ENCODE measurements around the gene ARID1B. TPM values are rescaled to one million over a fixed set of nuclear protein-coding genes. Genes with fewer than 3 reads are reported as not detected.

The ARID1B gene
- total RNA-seq, 1 donor from 2014 or later, result 46.4 TPM

DNA sequence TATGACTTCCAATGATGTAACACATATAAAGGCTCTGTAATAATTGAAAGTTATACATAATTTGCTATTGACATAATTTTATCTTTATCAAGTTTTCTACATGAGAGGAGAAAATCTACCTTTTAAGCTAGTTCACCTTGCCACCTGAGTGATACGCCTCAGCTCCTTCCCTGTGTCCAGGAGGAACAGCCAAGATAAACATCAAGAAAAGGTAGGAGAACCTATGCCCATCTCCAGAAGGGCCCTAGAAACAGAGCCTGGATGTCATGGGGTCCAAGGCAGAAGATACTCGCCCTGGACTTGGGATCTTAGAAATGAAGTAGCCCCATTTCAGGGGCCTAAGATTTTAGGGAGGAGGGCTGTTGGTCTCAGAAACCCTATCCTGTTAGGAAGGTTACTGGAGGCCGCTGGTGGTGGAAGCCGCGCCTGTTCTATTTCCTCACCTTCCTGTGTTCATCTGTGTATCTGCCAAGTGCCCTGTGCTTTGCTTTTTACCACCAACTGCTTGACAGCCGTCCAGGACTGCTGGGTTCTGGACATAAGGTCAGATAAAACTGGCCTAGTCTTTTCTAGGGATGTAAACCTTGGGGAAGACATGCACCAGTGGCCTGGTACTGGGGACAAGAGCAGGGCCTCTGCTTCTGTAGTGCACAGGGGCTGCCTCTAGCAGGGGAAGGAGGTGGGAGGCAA, 178.5 kb downstream of the ARID1B start:
- DNase-seq (ENCODE audit: missing footprints) (peak; percentile 79), ATAC-seq (peak; percentile 78)
- intact Hi-C loops (cut with DNase I), result loop anchor here (2.0 to 10.0 kb wide), 4 partner anchors 67 to 391 kb away; no protein-coding TSS in a partner anchor

GRCh38 chr6:156956286-156956685, 179.1 kb downstream of the ARID1B start:
- intact Hi-C loops (cut with DNase I), result loop anchor here (5.0 to 10.0 kb wide), 3 partner anchors 66 to 391 kb away; no protein-coding TSS in a partner anchor
- DNase-seq (ENCODE audit: missing footprints) (no peak), ATAC-seq (no peak)

DNA sequence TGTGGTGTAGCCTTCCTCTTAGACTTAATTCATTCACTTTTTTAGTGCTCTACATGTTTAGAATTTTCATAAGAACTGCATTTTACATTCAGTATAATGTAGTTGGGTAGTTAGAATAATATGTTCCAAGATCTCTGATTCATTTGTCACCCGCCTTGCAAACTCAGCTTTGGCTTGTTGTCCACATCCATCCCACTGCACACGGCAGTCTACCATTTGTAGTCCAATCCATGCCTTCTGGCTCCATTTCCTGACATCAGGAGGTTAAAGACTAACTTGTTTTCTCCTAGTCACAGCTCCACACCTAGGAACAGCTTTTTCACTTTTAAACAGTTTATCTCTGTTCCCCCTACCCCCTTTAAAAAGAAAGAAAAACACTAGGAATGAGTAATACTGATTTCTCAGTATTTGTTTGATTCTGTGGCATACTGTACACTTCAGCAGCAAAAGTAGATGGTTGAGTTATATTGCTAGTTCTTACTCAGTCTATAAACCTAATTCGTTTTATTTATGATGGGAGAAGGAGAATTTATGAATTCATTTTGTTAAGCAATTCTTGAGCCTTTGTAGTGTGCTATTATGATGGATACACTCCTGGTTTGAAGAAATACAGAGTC, 180.9 kb downstream of the ARID1B start:
- ATAC-seq, result no peak
- no peak for DNase-seq (ENCODE audit: missing footprints)
- intact Hi-C loops (cut with DNase I), result loop anchor here (5.0 to 10.0 kb wide), 3 partner anchors 64 to 393 kb away; no protein-coding TSS in a partner anchor

DNA sequence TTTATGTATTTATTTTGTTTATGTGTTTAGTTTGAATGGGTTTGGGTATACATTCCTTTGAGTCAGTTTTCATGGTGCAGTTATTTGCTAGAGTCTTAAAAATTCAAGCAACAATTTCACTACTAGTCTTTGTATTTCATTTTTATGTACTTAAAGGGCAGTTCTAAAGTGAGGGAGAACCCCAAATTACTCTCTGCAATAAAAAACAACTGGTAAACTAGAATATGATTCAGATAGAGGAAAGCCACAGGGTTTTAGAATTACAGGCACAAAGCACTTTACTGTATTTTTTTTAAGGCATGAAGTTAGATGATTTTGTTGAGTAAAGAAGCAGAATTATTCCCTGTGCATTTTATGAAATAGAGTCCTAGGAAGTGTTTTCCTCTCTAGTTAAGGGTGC, 183.3 kb downstream of the ARID1B start:
- ATAC-seq, result no peak
- intact Hi-C loops (cut with DNase I), result no loop called here
- DNase-seq (ENCODE audit: missing footprints), result no peak

DNA sequence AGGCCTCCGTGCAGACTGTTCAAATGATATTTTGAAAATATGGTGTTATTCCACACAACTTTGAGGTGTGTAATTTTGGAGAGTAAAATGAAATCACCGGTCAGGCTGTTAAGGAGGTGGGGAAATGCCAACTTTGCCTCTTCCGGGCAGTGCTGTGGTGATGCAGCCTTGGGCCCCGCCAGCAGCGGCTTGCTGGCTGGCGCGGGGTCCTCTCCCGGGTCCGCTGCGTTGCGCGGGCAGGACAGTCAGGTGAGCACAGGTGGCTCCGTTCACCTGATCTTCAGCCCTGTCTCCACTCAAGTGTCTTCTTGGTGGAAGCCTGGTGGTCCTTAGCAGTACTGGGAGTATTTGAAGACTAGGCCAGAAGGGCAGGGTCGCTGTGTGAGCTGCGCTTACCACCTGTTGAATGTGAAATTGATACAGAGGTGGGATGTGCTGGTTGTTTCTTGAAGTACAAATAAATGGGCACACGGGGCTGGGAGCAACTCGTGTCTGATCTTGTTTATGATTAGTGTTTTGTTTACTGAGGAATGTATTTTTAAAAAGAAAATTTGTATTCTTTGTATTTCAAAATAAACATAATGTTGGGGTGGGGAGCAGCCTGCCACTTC, 184.2 kb downstream of the ARID1B start:
- ATAC-seq (no peak), DNase-seq (ENCODE audit: missing footprints) (no peak)
- intact Hi-C loops (cut with DNase I), result no loop called here

DNA sequence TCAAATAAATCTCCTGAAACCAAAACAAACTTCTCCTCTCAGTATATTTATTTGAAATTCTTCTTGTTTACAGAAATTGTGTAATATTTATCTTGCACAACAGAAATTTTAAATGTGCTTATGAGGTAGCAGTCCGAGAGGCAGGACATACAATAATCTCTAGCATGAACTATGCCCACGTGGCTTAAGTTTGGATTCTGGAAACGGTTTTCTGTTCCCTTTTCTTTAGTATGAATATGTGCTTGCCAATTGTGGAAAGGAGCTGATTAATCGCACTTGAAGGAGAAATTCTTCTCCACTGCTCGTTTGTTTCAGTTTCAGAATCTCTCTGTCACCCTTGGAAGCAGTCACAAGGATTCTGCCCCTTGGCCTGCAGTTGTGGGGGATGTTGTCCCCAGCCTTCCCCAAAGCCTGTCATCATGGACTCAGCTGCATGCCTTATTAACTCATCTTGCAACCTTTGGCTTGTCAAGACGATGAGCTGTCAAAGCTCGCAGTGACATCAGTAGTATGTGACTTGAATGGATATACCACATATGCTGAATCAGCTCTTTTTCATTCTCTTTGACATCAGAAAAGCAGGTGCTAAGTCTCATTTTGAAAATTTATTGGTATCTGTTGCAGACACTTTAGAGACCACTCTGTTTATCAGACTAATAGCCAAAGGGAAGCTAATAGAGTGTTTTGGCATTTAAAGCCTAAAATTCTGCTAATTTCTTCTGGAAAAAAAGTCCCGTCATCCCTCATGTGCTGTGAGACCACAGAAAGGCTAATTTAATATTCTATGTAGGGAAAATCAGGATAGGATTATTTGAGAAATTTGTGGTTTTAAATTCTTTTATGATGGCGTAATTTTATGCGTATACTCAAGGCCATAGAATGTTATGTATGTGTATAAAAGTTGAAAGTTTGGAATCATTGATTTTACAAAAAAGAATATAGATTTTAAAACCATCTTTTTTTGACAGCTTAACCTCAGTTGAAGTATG, 186.8 kb downstream of the ARID1B start:
- ATAC-seq (peak; percentile 67), DNase-seq (ENCODE audit: missing footprints) (no peak)
- intact Hi-C loops (cut with DNase I), result no loop called here

DNA sequence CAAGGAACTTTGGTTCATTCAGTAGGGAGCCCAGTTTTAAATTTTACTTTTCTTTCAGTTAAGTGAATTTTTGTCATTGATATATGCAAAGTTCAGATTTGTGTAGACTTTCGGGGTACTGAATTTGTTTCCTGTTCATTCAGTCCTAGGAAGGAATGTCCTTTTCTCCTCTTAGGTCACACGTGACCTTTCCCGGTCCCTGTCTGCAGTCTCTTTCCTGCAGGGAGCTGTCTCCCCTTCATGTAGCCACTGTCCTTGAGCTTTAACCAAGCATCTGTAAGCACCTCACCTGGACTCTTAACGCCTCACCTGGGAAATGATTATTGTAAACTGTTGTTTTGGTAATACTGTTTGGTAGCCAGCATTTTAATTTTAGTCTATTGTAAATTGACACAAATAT, 190.7 kb downstream of the ARID1B start:
- DNase-seq (ENCODE audit: missing footprints) (no peak), ATAC-seq (no peak)
- intact Hi-C loops (cut with DNase I), result no loop called here

DNA sequence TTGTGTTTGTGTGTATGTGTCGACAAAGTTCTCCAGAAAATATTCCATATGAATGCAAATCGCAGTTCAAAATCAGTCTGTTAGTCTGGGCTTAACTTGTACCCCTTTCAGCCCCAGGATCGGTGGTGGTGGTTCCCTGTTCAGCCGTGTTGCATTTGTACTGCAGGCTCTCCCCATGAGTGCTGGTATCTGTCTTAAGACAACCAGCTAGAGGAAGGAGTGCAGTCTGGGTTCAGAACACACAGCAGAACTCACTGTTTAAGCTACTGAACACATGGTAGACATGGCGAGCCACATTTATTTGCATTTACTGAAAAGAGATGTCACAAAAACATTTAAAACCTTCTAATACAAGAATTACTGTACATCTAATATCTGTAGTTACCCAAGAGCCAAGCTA, 192.1 kb downstream of the ARID1B start:
- intact Hi-C loops (cut with DNase I), result no loop called here
- DNase-seq (ENCODE audit: missing footprints), result no peak
- no peak for ATAC-seq

DNA sequence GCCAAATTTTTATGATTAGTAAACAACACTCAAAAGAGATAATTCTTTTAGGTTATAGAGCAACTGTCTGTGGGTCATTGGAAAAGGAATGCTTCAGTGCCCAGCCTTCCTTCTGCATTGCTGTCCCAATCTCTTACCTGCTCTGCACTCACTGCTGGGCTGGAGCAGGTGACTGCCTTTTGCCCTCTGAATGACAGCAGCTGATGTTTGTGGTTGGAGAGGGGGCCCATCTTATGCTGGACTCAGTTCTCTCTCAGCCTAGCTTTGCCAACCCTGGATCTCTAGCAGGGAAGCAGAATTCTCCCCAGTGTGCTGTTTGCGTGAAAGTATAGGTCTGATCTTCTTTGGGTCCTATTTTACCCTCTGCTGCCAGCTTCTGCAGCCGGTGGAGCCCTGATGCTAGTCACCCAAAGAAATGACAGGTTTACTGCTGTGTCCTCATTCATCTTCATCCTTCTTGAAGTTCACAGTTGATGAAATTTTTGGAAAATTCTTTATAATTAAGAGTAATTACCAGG, 193.5 kb downstream of the ARID1B start:
- ATAC-seq (no peak), DNase-seq (ENCODE audit: missing footprints) (no peak)
- intact Hi-C loops (cut with DNase I), result no loop called here

DNA sequence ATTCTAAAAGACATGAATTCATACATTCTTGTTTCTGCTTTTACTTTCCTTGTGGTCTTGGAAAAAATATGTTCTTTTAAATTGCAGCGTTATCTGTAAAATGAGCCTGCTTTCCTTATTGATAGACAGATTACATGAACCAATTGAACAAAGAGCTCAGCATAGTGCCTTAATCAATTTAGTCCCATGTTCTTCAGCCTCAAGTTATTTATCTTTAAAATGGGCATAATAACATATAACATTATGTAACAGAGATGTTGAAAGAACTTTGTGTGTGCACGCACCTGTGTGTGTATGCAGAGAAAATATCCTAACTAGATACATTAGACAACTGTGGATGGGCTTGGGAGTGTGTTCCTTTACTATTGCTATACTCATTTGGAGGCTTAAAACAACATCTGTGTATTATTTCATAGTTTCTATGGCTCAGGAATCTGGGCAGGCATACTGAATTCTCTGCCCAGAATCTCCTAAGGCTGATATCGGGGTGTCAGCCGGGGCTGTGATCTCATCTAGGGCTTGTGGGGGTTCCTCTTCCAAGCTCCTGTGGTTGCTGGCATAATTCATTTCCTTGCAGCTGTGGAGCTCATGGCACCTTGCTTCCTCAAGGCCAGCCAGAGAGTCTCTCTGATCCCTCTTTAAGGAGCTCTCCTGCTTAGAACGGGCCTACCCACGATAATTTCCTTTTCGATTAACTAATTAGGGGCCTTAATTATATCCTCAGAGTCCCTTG, 194.1 kb downstream of the ARID1B start:
- DNase-seq (ENCODE audit: missing footprints), result no peak
- intact Hi-C loops (cut with DNase I), result no loop called here
- peak; percentile 28 for ATAC-seq

- intact Hi-C loops (cut with DNase I), result no loop called here
Measured at GRCh38 chr6:156972145-156972544, 195.0 kb downstream of the ARID1B start.

GRCh38 chr6:156974830-156975261, 197.7 kb downstream of the ARID1B start:
- intact Hi-C loops (cut with DNase I), result loop anchor here (5.0 kb wide), 1 partner anchor 47 kb away; no protein-coding TSS in a partner anchor
- no peak for ATAC-seq
- DNase-seq (ENCODE audit: missing footprints), result no peak

More at GRCh38 chr6:156972145-156972544, 195.0 kb downstream of the ARID1B start:
- no peak for ATAC-seq
- no peak for DNase-seq (ENCODE audit: missing footprints)

DNA sequence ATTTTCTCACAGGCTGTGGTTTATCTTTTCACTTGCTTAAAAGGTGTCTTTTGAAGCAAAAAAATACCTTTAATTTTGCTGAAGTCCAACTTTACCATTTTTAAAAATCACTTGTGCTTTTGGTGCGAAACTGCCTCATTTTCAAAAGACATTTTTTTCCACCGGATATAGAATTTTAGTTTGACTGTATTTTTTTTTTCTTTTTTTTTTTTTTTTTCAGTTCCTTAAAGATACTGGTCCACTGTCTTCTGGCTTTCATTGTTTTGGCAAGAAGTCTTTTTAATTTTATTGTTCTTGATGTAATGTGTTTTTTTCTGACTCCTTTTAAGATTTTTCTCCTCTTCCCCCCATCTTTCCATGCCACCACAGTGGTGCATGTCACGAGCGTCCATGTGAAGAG, 198.2 kb downstream of the ARID1B start:
- no peak for ATAC-seq
- intact Hi-C loops (cut with DNase I), result loop anchor here (5.0 kb wide), 1 partner anchor 47 kb away; no protein-coding TSS in a partner anchor

GRCh38 chr6:156976216-156977127, 199.3 kb downstream of the ARID1B start:
- no peak for DNase-seq (ENCODE audit: missing footprints)
- ATAC-seq, result no peak
- intact Hi-C loops (cut with DNase I), result loop anchor here (5.0 kb wide), 1 partner anchor 46 kb away; no protein-coding TSS in a partner anchor

More for the DNA sequence above, 198.2 kb downstream of the ARID1B start:
- DNase-seq (ENCODE audit: missing footprints), result no peak

DNA sequence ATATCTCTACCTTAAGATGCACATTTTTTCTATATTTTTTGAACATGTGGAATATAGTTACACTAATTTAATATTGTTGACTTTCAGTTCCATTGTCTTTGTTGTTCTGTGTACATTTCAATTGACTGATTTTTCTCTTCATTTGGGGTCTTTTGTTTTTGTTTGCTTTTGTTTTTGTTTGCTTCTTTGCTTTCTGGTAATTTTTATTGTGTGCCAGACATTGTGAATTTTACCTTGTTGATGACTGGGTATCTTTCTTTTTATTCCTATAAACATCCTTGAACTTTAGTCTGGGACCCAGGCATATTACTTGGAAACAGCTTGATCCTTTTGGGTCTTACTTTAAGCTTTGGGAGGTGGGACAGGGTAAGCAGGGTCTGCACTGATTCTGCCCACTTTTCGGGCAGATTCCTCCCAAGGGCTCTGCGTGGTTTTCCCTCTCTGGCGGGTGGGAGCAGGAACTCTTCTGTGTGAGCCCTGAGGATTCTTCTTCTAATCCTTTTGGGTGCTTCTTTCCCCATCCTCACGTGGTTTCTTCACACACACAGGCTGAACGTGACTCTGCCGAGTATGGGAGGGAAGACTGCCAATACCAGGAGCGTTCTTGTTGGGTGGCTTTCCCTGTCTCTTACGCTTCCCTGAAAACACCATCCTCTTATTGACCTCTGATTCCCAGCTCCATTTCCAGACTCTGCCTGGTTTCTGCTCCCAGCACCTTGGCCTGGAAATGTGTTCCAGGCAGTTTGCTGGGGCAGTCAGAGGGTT, 200.5 kb downstream of the ARID1B start:
- ATAC-seq, result peak; percentile 82
- no peak for DNase-seq (ENCODE audit: missing footprints)
- intact Hi-C loops (cut with DNase I), result loop anchor here (5.0 kb wide), 1 partner anchor 45 kb away; no protein-coding TSS in a partner anchor

DNA sequence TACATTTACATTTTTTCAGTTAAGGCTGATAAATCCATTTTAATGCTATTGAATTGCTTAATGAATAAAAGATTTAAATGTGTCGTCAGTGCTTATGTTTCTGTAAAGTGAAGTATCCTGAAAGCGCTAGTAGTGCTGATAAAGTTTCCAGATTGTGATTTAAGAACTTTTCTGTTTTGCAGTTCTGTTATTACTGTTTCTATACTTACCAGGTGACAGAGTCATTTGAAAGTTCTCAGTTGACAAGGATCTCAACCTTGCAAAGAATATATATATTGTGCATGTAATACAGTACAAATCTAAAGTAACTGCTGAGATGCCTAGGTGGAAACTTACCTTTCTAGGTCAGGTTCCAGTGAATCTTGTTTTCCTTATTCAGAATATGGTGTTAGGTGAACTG, 201.8 kb downstream of the ARID1B start:
- DNase-seq (ENCODE audit: missing footprints) (no peak), ATAC-seq (no peak)
- intact Hi-C loops (cut with DNase I), result loop anchor here (5.0 kb wide), 1 partner anchor 43 kb away; no protein-coding TSS in a partner anchor
